Measurements from ENCODE around the gene CD248. TPM values are rescaled to one million over a fixed set of nuclear protein-coding genes. Genes with fewer than 3 reads are reported as not detected.

The CD248 gene, protein sequence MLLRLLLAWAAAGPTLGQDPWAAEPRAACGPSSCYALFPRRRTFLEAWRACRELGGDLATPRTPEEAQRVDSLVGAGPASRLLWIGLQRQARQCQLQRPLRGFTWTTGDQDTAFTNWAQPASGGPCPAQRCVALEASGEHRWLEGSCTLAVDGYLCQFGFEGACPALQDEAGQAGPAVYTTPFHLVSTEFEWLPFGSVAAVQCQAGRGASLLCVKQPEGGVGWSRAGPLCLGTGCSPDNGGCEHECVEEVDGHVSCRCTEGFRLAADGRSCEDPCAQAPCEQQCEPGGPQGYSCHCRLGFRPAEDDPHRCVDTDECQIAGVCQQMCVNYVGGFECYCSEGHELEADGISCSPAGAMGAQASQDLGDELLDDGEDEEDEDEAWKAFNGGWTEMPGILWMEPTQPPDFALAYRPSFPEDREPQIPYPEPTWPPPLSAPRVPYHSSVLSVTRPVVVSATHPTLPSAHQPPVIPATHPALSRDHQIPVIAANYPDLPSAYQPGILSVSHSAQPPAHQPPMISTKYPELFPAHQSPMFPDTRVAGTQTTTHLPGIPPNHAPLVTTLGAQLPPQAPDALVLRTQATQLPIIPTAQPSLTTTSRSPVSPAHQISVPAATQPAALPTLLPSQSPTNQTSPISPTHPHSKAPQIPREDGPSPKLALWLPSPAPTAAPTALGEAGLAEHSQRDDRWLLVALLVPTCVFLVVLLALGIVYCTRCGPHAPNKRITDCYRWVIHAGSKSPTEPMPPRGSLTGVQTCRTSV
- not detected in 5 replicates for total RNA-seq (2022; extraction: Qiagen RNA extraction)

DNA sequence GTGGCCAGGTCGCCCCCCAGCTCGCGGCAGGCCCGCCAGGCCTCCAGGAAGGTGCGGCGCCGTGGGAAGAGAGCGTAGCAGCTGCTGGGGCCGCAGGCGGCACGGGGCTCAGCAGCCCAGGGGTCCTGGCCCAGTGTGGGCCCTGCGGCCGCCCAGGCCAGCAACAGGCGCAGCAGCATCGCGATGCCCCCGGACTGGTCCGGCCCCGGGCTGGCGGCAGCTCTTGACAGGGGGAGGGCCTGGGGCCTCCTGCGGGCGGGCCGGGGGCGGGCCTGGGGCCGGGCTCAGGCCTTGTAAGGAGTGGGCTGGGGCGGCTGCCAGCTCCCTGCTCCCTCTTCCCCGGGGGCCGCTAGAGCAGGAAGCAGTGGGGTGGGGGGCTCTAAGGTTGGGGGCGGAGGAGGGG is at the start of gene CD248:
TSS of gene CD248 (minus strand) at position 196 of the 403 bp plus-strand sequence. CDS start at position 179, 17 bp downstream.

DNA sequence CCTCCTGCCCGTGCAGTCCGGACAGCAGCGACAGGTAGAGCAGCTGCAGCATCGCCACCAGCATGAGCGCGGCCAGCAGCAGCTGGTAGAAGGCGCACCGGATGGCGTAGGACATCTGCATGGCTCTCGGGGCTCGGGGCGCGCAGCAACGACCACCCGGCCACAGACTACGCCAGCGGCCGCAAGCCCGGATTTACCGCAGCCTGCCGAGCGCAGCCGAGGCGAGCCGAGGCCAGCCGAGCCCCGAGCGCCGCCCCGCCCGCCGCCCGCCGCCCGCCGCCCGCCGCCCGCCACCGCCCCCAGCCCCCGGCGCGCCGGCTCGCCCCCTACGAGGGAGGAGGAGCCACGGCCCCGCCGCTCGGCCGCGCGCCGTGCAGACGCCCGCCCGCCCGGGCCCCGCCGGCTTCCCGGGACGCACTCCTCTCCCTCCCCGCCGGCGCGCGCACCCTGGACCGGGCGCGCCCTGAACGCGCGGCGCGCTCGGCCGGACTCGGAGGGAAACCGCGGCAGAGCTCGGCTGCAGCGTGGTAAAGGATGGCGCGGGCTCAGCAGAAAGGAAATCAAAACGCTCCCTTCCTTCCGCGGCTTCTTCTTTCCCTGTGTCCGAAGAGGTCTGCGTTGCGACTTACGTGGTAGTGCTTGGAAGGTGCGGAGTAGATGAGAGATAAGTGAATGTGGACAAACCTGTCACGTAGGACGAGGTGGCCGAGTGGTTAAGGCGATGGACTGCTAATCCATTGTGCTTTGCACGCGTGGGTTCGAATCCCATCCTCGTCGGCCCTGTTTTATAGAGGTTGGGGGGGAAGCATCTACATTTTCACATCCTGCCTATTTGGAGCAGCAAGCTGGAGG is 30.8 kb upstream of the CD248 start, which contains the start of gene B4GAT1:
TSS of gene B4GAT1 (minus strand) at position 205 of the 852 bp plus-strand sequence. CDS start at position 121, 84 bp downstream.

DNA sequence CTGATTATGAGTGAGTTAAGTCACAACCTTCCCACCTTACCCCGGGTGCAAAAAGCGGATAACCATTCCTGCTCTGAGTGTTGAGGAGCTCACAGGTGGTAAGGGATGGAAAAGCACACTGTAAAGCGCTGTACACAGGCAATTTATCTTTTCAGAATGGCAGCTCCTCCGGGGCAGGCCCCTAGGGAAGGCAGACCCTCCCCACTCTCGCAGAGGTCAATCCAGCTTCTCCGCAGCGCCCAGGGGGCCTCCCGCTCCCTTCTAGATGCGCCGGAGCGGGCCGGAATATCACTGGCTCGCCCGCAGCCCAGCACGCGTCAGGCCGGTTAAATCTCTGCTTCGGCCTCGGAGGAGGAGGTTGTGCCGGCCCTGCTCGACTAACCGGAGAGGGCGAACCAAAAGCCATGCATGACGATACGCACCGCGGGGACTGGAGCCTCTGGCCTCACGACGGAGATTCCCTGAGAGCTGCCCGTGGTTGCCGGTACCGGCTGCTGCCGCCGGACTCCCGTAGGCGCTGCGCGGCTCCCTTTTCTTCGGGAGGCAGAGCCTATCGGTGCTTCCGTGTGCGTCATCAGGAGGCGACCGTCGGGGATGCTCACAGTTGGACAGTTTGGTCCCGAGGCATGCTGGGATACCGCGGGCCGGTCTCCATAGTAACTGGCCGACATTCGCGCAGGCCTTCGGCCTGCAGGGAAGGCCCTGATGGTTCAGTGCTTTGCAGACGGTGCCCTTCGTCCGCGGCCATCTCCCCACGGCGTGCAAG is 27.9 kb upstream of the CD248 start, which contains the start of gene BRMS1:
TSS of gene BRMS1 (minus strand) at position 555 of the 766 bp plus-strand sequence. CDS start 2,870 bp downstream, outside the sequence.

DNA sequence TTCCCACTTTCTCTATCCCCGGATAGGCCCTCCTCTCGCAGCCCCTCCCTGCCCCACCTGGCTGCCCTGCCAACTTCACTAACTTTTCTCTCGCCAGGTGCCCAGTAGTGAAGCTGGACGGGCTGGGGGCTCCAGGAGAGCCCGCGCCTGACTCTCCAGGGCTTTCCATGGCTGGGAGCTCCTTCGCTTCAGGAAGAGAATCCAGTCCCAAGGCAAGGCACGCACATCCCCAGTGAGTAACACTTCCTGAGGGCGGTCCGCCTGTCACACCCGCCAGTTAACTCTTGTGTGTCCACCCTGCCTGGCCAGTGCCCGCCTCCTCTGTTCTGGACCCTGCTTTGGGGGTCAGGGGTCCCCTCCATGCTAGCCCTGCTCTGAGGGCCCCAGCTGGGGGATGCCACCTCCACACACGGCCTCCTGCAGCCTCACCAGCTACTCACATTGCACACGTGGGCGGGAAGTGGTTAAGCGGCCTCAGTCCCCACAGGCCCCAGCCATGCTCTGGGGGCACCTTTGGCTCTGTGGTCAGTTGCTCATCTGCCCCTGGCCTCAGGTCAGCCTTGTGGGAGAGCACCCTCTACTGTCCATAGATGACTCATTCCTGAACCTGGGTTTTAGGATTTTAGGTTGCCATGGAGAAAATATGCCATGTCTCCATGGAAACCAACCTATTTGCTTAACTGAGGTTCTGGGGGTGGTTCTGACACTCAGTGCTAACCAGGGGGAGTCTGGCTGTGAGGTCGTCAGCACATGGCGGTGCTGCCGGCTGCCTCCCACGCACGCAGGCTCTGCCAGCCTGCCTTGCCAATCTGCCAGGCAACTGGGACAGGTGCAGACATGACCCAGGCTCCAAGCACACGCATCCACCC is 19.6 kb upstream of the CD248 start, which contains the start of gene RIN1:
TSS of gene RIN1 (minus strand) at position 201 of the 869 bp plus-strand sequence. CDS start at position 169, 32 bp downstream.

DNA sequence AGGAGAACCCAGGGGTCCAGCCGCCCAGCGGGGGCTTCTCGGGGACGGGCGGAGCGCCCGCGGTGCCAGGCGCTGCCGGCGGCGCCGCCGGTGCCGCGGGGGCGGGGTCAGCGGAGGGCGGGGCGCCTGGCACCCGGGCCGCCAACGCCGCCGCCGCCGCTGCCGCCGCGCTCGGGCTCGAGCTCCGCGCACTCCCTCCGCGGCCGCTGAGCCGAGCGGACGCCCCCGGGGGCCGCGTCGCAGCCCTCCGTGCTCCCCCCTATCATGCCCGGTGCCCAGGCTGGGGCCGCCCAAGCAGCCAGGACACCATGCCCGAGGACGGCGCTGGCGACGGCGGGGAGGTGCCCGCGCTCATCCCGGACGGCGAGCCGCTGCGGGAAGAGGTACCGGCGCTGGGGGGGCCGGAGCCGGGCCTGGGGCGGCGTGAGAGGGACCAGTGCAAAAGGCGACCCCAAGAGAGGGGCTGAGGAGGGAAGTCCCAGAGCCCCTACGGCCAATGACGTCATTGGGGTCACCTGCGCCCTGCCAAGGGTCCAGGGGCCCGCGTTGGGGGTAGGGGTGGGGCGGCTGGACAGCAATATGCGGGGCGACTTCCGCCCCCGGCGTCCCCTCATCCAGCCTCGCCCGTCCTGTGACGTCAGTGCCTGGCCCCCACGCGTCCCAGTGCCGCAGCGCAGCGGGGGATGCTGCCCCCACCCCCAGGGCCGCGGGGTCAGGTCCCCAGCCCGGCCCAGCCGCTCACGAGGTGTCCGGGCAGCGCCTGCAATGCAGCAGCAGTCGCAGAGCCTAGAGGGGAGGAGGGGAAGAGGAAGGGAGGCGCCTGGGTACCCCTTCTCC is 24.9 kb downstream of the CD248 start, which contains the start of gene TMEM151A:
TSS of gene TMEM151A (plus strand) at position 189 of the 837 bp plus-strand sequence. CDS start at position 309, 120 bp downstream.

DNA sequence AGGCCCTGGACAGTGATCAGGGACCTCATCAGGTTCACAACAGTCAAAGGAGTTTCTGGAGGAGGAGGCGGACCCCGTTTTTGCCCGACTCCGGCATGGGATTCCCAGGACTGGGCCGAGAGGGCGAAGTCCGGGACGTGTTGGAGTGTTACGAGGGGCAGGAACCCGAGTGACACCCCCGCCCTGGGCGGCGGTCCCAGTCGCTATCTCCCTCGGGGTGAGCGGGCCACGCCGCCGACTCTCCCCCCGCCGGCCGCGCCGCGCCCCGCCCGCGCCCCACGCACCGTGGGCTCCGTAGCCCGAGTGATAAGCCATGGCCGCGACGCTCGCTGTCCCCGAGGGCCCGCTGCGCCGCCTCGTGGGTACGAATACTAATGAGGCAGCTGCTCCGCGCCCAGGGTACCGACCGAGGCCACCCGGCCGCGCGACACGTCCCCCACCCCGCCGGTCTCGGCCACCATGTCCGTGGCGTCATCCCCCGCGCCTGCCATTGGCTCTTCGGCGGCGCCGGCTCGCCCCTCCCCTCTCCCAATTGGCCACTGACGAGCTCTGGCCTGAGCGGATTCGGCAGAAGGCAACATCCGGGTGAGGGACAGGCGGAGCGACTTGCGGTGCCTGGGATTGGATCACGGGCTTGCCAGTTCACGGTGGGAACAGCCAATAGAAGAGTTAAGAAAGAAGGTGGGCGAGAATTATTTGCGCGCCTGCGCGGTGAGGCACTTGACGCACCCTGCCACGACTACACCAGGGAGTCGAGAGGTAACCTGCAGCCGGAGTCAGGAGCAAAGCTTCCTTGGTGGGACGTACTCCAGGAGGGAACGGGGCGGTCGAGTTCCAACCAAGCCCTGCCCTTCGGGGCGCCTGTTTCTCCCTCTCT is 27.9 kb downstream of the CD248 start, which contains the start of gene YIF1A:
TSS of gene YIF1A (minus strand) at position 473 of the 877 bp plus-strand sequence. CDS start at position 315, 158 bp downstream.

DNA sequence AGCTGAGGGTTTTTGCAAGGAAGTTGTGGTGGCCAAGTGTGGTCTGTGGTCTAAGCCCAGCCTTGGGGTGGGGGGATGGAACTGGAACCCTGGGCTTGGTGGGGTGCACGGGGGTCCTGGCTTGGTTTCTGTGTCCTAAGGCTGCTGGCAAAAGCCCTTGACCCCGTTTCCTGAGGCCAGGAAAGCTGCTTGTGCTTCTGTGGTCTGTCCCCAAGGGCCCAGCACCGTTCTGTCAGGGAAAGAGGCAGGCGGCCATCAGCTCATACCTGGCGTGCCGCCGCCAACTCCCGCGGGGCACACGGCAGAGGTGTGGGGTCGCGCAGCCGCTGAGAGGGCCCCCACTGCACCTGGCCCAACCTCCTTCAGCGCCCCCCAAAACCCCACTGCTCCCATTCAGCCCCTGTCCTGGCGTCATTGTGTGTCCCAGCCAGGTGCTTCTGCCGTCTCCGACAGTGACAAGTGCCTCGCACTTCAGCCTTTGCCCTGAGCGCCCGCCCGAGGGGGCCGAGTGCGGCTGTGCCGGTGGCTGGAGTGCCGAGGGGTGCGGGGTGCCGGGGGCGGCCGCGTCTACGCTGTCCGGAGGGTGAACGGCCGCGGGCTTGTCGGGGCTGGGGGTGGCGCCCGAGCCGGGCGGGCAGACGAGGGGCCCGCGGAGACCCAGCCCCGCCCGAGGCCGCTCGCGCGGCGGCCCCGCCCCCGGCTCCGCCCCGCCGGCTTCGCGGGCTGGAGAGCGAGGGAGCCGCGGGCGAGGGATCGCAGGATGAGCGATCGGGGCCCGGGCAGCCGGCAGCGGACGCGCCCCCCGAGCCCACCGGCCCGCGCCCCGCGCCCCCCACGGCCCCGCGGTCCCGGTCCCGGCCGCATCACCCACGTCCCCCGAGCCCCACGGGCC is 39.1 kb downstream of the CD248 start, which contains the start of gene CNIH2:
TSS of gene CNIH2 (plus strand) at position 705 of the 892 bp plus-strand sequence. CDS start 282 bp downstream, outside the sequence.

DNA sequence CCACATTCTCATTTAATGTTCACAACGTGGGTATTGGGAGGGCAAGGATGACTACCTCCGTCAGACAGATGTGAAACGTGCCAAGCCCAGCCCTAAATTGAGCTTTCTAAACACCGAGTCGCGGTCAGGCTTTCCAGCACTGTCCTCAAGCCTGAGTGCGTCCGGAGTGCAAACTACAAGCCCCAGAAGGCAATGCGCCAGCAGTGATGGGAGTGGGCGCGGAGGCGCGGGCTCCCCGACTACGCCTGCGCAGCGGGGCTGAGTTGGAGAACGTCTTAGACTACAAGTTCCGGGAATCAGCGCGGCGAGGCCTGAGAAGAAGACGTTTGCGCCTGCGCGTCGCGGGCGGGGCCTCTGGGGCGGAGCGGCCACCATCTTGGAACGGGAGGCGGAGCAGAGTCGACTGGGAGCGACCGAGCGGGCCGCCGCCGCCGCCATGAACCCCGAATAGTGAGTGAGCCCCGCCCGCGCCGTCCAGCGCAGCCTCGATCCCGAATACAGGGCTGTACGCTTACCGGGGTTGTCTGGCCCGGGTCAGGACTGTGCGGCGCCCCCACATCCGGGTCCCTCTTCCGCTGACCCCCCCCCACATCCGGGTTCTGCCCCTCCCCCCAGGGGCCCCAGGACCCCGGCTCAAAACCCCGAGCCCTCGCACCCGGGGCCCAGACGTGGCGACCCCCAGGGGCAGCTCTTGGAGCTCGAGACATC is 48.4 kb downstream of the CD248 start, which contains the start of gene RAB1B:
TSS of gene RAB1B (plus strand) at position 396 of the 708 bp plus-strand sequence. CDS start at position 437, 41 bp downstream.

Other genes with a start within 250 kb of the CD248 start
- 48.9 to 85.2 TPM (median 76.8 TPM) in 5 replicates for gene PACS1, start 246.8 kb downstream of the CD248 start, total RNA-seq (2022; extraction: Qiagen RNA extraction)
- gene KLC2, start 59.3 kb downstream of the CD248 start, total RNA-seq (2022; extraction: Qiagen RNA extraction): 38.4 to 49.2 TPM (median 46.1 TPM) in 5 replicates
- 123 to 151 TPM (median 149 TPM) in 5 replicates for gene RAB1B, start 48.4 kb downstream of the CD248 start, total RNA-seq (2022; extraction: Qiagen RNA extraction)
- 1.6 to 2.5 TPM (median 2.4 TPM) in 5 replicates for gene CNIH2, start 38.9 kb downstream of the CD248 start, total RNA-seq (2022; extraction: Qiagen RNA extraction)
- gene YIF1A, start 27.9 kb downstream of the CD248 start, total RNA-seq (2022; extraction: Qiagen RNA extraction): 94.0 to 127 TPM (median 124 TPM) in 5 replicates
- 1.8 to 4.6 TPM (median 3.3 TPM) in 5 replicates for gene TMEM151A, start 25.1 kb downstream of the CD248 start, total RNA-seq (2022; extraction: Qiagen RNA extraction)
- 28.4 to 46.9 TPM (median 39.6 TPM) in 5 replicates for gene RIN1, start 19.4 kb upstream of the CD248 start, total RNA-seq (2022; extraction: Qiagen RNA extraction)
- 81.3 to 101 TPM (median 89.5 TPM) in 5 replicates for gene BRMS1, start 28.1 kb upstream of the CD248 start, total RNA-seq (2022; extraction: Qiagen RNA extraction)
- gene B4GAT1, start 30.6 kb upstream of the CD248 start, total RNA-seq (2022; extraction: Qiagen RNA extraction): 15.1 to 20.3 TPM (median 19.1 TPM) in 5 replicates
- gene SLC29A2, start 54.7 kb upstream of the CD248 start, total RNA-seq (2022; extraction: Qiagen RNA extraction): 3.1 to 5.3 TPM (median 4.5 TPM) in 5 replicates
- gene NPAS4, start 104.0 kb upstream of the CD248 start, total RNA-seq (2022; extraction: Qiagen RNA extraction): not detected in 5 replicates
- 91.9 to 118 TPM (median 107 TPM) in 5 replicates for gene MRPL11, start 121.8 kb upstream of the CD248 start, total RNA-seq (2022; extraction: Qiagen RNA extraction)
- gene PELI3, start 149.9 kb upstream of the CD248 start, total RNA-seq (2022; extraction: Qiagen RNA extraction): 4.0 to 6.8 TPM (median 5.9 TPM) in 5 replicates
- gene DPP3, start 163.4 kb upstream of the CD248 start, total RNA-seq (2022; extraction: Qiagen RNA extraction): 50.3 to 58.1 TPM (median 55.8 TPM) in 5 replicates
- gene BBS1, start 193.6 kb upstream of the CD248 start, total RNA-seq (2022; extraction: Qiagen RNA extraction): 8.3 to 10.7 TPM (median 9.6 TPM) in 5 replicates
- gene ZDHHC24, start 229.0 kb upstream of the CD248 start, total RNA-seq (2022; extraction: Qiagen RNA extraction): 6.6 to 17.3 TPM (median 14.4 TPM) in 5 replicates
- gene ACTN3, start 229.9 kb upstream of the CD248 start, total RNA-seq (2022; extraction: Qiagen RNA extraction): 0.02 to 0.06 TPM in 2 of 5 replicates, not detected in the others

Measured in A549 treated with CORT108297 at 1 μM for 4 hours (cell line).